ENCODE data around the gene ERBB2. TPM values are rescaled to one million over a fixed set of nuclear protein-coding genes. Genes with fewer than 3 reads are reported as not detected.

The ERBB2 gene
- total and polyA plus RNA-seq, 2 of the 13 experiments (the other 11 are each of a cell fraction or from before 2014, with no cell fraction given) = 57.7 to 64.1 TPM

- peak; percentile 38; the same call in 1 of the 2 replicates for TF ChIP-seq ZNF691 (CRISPR knock-in tag; IDR thresholded peaks at IDR 0.05; ENCODE audit: borderline replicate concordance, low read depth)
- TF ChIP-seq ZNF543 (CRISPR knock-in tag; IDR thresholded peaks at IDR 0.05) = no peak
- TF ChIP-seq KDM5B (CRISPR knock-in tag; IDR thresholded peaks at IDR 0.05; ENCODE audit: borderline replicate concordance) = peak; percentile 59; the same call in 1 of the 2 replicates
- TF ChIP-seq ZNF253 (CRISPR knock-in tag; IDR thresholded peaks at IDR 0.05; ENCODE audit: borderline replicate concordance) = no peak
- peak; percentile 68 for TF ChIP-seq ZFX (CRISPR knock-in tag; IDR thresholded peaks at IDR 0.05; ENCODE audit: low read depth)
- peak; percentile 69; the same call in 1 of the 2 replicates for TF ChIP-seq HOXD1 (CRISPR knock-in tag; IDR thresholded peaks at IDR 0.05)
- TF ChIP-seq ZBTB44 (CRISPR knock-in tag; IDR thresholded peaks at IDR 0.05) = 0 out of 2 replicates have a peak, but pooled peaks have one; percentile 17
- peak; percentile 94 for TF ChIP-seq AGO2 (optimal IDR thresholded peaks at IDR 0.05; ENCODE audit: low read depth, low read length)
- peak; percentile 74; the same call in 1 of the 2 replicates for TF ChIP-seq UBTF (CRISPR knock-in tag; IDR thresholded peaks at IDR 0.05)
- TF ChIP-seq ZNF800 (CRISPR knock-in tag; IDR thresholded peaks at IDR 0.05) = 0 out of 2 replicates have a peak, but pooled peaks have one; percentile 47
- TF ChIP-seq ZNF512B (CRISPR knock-in tag; IDR thresholded peaks at IDR 0.05; ENCODE audit: borderline replicate concordance) = no peak
- TF ChIP-seq YEATS2 (CRISPR knock-in tag; IDR thresholded peaks at IDR 0.05; ENCODE audit: borderline replicate concordance) = peak; percentile 37; the same call in 1 of the 2 replicates
- no peak for TF ChIP-seq MLXIP (CRISPR knock-in tag; IDR thresholded peaks at IDR 0.05; ENCODE audit: borderline replicate concordance)
These were observed 504 bp downstream of the ERBB2 start (continued) for GRCh38 chr17:39700148-39700987.
